ENCODE results near the gene VWF.

DNA sequence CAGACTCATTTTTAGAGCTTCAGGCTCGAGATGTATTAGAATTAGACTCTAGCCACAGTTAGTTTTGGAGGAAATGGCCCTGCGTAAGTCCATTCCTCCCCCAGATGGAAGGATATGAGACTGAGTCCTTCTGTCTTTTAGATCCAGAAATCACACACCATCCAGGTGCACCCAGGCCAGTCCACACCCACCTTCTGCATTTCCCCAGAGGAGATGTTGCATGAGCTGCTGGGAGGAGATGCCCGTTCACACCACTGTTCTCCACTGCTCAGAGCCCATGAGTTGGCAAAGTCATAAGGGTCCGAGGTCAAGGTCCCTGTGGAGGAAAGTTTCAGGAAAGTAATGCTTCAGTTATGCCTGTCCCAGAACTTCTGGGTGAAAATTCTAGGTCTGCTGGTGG is 29.2 kb downstream of the VWF start:
- TF ChIP-seq, protein P1, sequence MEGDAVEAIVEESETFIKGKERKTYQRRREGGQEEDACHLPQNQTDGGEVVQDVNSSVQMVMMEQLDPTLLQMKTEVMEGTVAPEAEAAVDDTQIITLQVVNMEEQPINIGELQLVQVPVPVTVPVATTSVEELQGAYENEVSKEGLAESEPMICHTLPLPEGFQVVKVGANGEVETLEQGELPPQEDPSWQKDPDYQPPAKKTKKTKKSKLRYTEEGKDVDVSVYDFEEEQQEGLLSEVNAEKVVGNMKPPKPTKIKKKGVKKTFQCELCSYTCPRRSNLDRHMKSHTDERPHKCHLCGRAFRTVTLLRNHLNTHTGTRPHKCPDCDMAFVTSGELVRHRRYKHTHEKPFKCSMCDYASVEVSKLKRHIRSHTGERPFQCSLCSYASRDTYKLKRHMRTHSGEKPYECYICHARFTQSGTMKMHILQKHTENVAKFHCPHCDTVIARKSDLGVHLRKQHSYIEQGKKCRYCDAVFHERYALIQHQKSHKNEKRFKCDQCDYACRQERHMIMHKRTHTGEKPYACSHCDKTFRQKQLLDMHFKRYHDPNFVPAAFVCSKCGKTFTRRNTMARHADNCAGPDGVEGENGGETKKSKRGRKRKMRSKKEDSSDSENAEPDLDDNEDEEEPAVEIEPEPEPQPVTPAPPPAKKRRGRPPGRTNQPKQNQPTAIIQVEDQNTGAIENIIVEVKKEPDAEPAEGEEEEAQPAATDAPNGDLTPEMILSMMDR (IDR thresholded peaks at IDR 0.05; ENCODE audit: low read length), result no peak
- TF ChIP-seq EZH2 (IDR thresholded peaks at IDR 0.05; ENCODE audit: borderline replicate concordance, low read length), result no peak

All from OCI-LY1 (cell line).